ENCODE measurements around the gene UBE4A.
"Not testable (repeated sequence)": the region's sequence is repeated elsewhere in the genome, so short reads cannot be mapped to it uniquely, and the experiment has no call there.

Gene UBE4A

DNA sequence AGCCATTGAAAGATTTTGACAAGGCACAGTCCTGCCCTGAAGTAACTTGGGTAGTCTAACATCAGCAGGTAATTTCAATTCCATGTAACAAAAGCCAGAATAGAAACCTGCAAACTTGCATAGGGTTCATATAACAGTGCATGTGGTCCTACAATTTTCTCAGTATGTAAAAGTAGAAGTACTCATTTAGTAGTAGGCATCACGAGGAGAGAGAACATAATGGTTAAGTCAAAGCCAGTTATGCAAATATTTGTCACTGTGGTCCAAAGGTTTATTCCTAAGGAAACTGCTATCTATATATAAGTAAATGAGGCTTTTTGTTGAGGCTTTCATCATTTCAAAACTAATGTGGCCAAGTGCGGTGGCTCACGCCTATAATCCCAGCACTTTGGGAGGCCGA is 52.1 kb downstream of the UBE4A start:
- DNase-seq, result no peak
- H3K36me3 ChIP-seq, result peaks cover 16 to 45% (median 20%) of the 10 kb centered on the region in 3 donors
- no peaks in the 10 kb centered on the region for H3K4me1 ChIP-seq

DNA sequence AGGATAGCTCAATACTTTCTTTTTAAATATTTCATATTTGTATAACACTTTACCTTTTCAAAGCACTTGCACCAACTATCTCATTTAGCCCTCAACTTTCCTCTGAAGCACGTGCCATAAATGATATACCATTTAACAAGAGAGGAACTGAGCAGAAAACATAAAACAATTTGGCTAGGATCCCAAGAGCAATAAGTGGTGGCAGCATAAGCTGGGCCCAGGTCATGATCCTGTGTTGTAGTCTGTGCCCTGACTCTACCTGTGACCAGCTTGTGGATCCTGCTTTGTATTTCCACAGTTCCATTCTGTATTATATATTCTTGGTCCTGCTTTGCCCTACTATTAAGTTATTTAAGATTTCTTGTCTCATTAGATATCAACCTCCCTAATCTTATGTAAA is 53.5 kb downstream of the UBE4A start:
- intact Hi-C loops (cut with DNase I; ENCODE audit: low total_unique reads), result no loop called here
- Histone ChIP-seq H3K4me1 (no peaks in the 10 kb centered on the region), H3K27ac (no peak overlapping the region), H3K27me3 (no peaks in the 10 kb centered on the region), H3K36me3 (peaks cover 8 to 32% (median 12%) of the 10 kb centered on the region in 3 donors), H3K9me3 (no peaks in the 10 kb centered on the region), H3K4me3 (no peak overlapping the region)
- DNase-seq, result no peak
- TF ChIP-seq, protein P1, sequence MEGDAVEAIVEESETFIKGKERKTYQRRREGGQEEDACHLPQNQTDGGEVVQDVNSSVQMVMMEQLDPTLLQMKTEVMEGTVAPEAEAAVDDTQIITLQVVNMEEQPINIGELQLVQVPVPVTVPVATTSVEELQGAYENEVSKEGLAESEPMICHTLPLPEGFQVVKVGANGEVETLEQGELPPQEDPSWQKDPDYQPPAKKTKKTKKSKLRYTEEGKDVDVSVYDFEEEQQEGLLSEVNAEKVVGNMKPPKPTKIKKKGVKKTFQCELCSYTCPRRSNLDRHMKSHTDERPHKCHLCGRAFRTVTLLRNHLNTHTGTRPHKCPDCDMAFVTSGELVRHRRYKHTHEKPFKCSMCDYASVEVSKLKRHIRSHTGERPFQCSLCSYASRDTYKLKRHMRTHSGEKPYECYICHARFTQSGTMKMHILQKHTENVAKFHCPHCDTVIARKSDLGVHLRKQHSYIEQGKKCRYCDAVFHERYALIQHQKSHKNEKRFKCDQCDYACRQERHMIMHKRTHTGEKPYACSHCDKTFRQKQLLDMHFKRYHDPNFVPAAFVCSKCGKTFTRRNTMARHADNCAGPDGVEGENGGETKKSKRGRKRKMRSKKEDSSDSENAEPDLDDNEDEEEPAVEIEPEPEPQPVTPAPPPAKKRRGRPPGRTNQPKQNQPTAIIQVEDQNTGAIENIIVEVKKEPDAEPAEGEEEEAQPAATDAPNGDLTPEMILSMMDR (IDR thresholded peaks at IDR 0.05), result no peak

More for the DNA sequence above, 52.1 kb downstream of the UBE4A start:
- Histone ChIP-seq H3K27me3 (no peaks in the 10 kb centered on the region), H3K27ac (no peak overlapping the region), H3K9me3 (no peaks in the 10 kb centered on the region), H3K4me3 (no peak overlapping the region)
- intact Hi-C loops (cut with DNase I; ENCODE audit: low total_unique reads), result no loop called here
- TF ChIP-seq, protein P1 (IDR thresholded peaks at IDR 0.05), result no peak

DNA sequence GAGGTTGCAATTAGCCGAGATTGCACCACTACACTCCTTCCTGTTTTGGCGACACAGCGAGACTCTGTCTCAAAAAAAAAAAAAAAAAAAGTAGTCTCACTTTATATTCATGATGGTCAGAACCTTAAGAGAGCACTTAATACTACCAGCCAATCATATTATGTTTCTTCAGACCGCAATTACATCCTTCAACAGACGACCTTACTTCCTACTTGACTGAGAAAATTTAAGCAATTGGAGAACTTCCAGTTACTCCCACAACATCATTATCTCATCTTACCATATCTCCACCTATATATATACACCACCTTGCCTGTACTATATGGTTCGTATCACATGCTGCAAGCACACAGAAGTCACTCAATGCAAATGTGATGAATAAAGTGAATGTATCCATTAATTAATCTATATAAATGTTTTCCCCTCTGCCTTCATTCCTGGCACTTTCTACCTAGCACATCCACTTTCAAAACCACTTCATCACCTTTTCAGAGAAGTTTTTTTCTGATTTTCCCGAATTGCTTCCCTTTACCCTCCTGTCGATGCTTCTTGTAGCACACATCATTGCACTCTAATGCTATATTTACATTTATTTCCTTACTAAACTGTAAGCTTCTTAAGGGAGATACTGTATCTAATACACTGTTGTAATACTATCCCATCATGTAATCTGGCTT is 55.8 kb downstream of the UBE4A start:
- Histone ChIP-seq H3K36me3 (peaks cover 0 to 19% (median 8%) of the 10 kb centered on the region in 3 donors), H3K4me3 (no peak overlapping the region), H3K27ac (no peak overlapping the region), H3K27me3 (no peaks in the 10 kb centered on the region), H3K9me3 (no peaks in the 10 kb centered on the region), H3K4me1 (no peaks in the 10 kb centered on the region)
- TF ChIP-seq, protein P1 (IDR thresholded peaks at IDR 0.05), result no peak
- DNase-seq, result no peak
- intact Hi-C loops (cut with DNase I; ENCODE audit: low total_unique reads), result no loop called here

DNA sequence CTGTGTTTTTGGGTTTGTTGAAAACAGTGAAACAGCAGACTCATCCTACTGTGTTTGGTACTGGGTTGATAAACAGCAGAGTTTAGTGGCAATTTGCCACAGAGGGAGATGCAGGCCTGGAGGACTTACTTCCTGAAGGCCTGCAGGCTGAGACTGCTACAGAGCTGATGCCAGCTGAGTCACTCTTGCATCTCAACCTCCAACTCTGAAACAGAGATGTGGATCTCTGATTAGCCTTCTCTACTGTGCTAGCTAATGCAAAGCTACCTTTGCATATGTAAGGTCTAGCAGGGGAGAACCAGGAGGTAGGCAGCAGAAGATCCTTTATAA is 56.3 kb downstream of the UBE4A start:
- Histone ChIP-seq H3K4me1 (no peaks in the 10 kb centered on the region), H3K27ac (no peak overlapping the region), H3K27me3 (no peaks in the 10 kb centered on the region), H3K4me3 (no peak overlapping the region), H3K9me3 (no peaks in the 10 kb centered on the region), H3K36me3 (peaks cover 0 to 19% (median 8%) of the 10 kb centered on the region in 3 donors)
- TF ChIP-seq, protein P1 (IDR thresholded peaks at IDR 0.05), result no peak
- intact Hi-C loops (cut with DNase I; ENCODE audit: low total_unique reads), result no loop called here
- DNase-seq, result peak in 1 of 2 donors; percentile 30

DNA sequence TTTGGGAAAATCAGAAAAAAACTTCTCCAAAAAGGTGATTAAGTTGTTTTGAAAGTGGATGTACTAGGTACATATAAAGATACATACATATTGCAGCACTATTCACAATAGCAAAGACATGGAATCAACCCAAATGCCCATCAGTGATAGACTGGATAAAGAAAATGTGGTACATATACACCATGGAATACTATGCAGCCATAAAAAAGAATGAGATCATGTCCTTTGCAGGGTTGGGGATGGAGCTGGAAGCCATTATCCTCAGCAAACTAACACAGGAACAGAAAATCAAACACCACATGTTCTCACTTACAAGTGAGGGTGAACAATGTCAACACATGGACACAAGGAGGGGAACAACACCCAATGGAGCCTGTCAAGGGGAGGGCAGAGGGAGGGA is 57.5 kb downstream of the UBE4A start:
- H3K27me3 ChIP-seq; H3K9me3 ChIP-seq; H3K27ac ChIP-seq; intact Hi-C loops (cut with DNase I; ENCODE audit: low total_unique reads); DNase-seq; H3K4me1 ChIP-seq; H3K4me3 ChIP-seq: not testable (repeated sequence)
- H3K36me3 ChIP-seq, result peaks cover 0 to 19% (median 8%) of the 10 kb centered on the region in 3 donors

DNA sequence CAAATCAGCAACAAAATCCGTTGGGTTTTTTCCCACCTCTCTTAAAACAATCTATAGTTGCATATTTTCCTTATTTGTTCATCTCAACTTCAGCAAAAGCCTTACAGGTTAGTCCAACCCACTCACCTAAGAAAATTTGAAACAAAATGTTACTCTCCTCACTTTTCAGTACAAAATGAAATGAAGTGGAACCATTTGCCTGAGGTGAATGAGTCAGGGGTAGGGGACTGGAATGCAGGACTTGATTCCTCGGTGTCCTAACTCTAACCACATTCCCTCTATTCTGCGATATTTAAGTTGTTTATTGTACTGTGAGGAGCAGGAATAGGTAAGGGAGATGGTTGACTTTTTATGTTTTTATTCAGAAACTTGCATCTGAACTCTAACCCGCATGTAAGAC is 58.4 kb downstream of the UBE4A start:
- TF ChIP-seq, protein P1 (IDR thresholded peaks at IDR 0.05), result no peak
- no peak for DNase-seq
- H3K4me1 ChIP-seq, result no peaks in the 10 kb centered on the region
- H3K27me3 ChIP-seq, result no peaks in the 10 kb centered on the region
- no peak overlapping the region for H3K4me3 ChIP-seq
- no peaks in the 10 kb centered on the region for H3K9me3 ChIP-seq
- intact Hi-C loops (cut with DNase I; ENCODE audit: low total_unique reads), result no loop called here
- H3K27ac ChIP-seq, result no peak overlapping the region
- H3K36me3 ChIP-seq, result peaks cover 0 to 19% (median 8%) of the 10 kb centered on the region in 3 donors
